Measurements from ENCODE around the gene CABP2.

DNA sequence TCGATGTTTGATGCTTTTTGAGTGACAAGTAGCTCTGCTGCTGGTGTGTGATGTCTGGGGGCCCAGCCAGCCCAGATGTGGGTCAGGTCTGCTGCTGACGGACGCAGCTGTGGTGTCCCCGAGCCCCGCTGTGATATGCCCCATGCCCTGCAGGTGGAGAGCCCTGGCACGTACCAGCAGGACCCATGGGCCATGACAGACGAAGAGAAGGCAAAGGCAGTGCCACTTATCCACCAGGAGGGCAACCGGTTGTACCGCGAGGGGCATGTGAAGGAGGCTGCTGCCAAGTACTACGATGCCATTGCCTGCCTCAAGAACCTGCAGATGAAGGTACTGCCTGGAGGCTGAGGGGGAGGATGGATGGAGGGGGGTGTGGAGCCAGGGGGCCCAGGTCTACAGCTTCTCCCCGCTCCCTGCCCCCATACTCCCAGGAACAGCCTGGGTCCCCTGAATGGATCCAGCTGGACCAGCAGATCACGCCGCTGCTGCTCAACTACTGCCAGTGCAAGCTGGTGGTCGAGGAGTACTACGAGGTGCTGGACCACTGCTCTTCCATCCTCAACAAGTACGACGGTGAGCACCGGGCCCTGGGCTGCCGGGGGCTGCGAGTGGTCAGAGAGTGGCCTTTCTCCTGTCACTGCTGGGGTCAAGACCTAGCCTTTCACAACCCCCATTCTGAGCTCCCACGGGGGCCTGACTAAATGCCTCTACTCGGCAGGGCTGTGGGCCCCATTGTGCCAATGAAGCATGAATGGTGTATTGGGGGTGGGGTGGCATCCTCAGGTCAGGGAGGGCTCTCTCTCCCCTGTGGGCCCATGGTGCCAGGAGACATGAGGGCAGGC lies 33.1 kb downstream of the CABP2 start:
- TF ChIP-seq, protein P1, sequence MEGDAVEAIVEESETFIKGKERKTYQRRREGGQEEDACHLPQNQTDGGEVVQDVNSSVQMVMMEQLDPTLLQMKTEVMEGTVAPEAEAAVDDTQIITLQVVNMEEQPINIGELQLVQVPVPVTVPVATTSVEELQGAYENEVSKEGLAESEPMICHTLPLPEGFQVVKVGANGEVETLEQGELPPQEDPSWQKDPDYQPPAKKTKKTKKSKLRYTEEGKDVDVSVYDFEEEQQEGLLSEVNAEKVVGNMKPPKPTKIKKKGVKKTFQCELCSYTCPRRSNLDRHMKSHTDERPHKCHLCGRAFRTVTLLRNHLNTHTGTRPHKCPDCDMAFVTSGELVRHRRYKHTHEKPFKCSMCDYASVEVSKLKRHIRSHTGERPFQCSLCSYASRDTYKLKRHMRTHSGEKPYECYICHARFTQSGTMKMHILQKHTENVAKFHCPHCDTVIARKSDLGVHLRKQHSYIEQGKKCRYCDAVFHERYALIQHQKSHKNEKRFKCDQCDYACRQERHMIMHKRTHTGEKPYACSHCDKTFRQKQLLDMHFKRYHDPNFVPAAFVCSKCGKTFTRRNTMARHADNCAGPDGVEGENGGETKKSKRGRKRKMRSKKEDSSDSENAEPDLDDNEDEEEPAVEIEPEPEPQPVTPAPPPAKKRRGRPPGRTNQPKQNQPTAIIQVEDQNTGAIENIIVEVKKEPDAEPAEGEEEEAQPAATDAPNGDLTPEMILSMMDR (IDR thresholded peaks at IDR 0.05) = no peak
- no peak for TF ChIP-seq POLR2AphosphoS5 (IDR thresholded peaks at IDR 0.05)
- no peak for TF ChIP-seq EP300 (IDR thresholded peaks at IDR 0.05)
- TF ChIP-seq POLR2A (IDR thresholded peaks at IDR 0.05) = no peak

Measured in upper lobe of left lung (tissue), 4 donors.